ENCODE results near the gene NXT1. TPM values are rescaled to one million over a fixed set of nuclear protein-coding genes. Genes with fewer than 3 reads are reported as not detected.

NXT1 gene
- total and polyA plus RNA-seq, 9 donors: 12.5 to 19.4 (median 14.0) TPM

GRCh38 chr20:23357767-23358562, 7.4 kb downstream of the NXT1 start:
- under 1% methylated on average over 49 of the region's 71 CpGs for WGBS (ENCODE audit: insufficient coverage)
- Histone ChIP-seq H3K27me3 (ENCODE audit: control insufficient read depth, insufficient read depth, low read length) (no peaks in the 10 kb centered on the region), H3K36me3 (ENCODE audit: control insufficient read depth, insufficient read depth, low read length) (peaks cover 25% of the 10 kb centered on the region), H3K27ac (ENCODE audit: low read length) (peak overlapping the region; percentile 98), H3K4me1 (ENCODE audit: control insufficient read depth, insufficient read depth, low read length) (peaks cover 19% of the 10 kb centered on the region), H3K9me3 (replicated peaks; ENCODE audit: control insufficient read depth, low read depth, low read length) (no peaks in the 10 kb centered on the region), H3K4me3 (ENCODE audit: low read length) (peak overlapping the region; percentile 82)
- peak; percentile 100 for DNase-seq

- no peak for DNase-seq
- whole genome bisulfite sequencing (ENCODE audit: insufficient coverage): no CpG with 5 or more reads among the region's 6 CpGs
- Histone ChIP-seq H3K4me1 (ENCODE audit: control insufficient read depth, insufficient read depth, low read length) (peaks cover 25% of the 10 kb centered on the region), H3K27me3 (ENCODE audit: control insufficient read depth, insufficient read depth, low read length) (no peaks in the 10 kb centered on the region), H3K4me3 (ENCODE audit: low read length) (peak overlapping the region; percentile 82), H3K9me3 (replicated peaks; ENCODE audit: control insufficient read depth, low read depth, low read length) (no peaks in the 10 kb centered on the region), H3K27ac (ENCODE audit: low read length) (peak overlapping the region; percentile 98), H3K36me3 (ENCODE audit: control insufficient read depth, insufficient read depth, low read length) (peaks cover 25% of the 10 kb centered on the region)
Measured at GRCh38 chr20:23358563-23358906, 7.9 kb downstream of the NXT1 start.

- peaks cover 25% of the 10 kb centered on the region for H3K4me1 ChIP-seq (ENCODE audit: control insufficient read depth, insufficient read depth, low read length)
- H3K27ac ChIP-seq (ENCODE audit: low read length): no peak overlapping the region
- no peak overlapping the region for H3K4me3 ChIP-seq (ENCODE audit: low read length)
- H3K27me3 ChIP-seq (ENCODE audit: control insufficient read depth, insufficient read depth, low read length): no peaks in the 10 kb centered on the region
- H3K36me3 ChIP-seq (ENCODE audit: control insufficient read depth, insufficient read depth, low read length): peaks cover 22% of the 10 kb centered on the region
- DNase-seq: no peak
- H3K9me3 ChIP-seq (replicated peaks; ENCODE audit: control insufficient read depth, low read depth, low read length): no peaks in the 10 kb centered on the region
- WGBS (ENCODE audit: insufficient coverage): 70% methylated on average over 4 of the region's 7 CpGs
Measured at GRCh38 chr20:23358923-23359593, 8.5 kb downstream of the NXT1 start.

- Histone ChIP-seq H3K4me1 (ENCODE audit: control insufficient read depth, insufficient read depth, low read length) (peaks cover 25% of the 10 kb centered on the region), H3K9me3 (replicated peaks; ENCODE audit: control insufficient read depth, low read depth, low read length) (no peaks in the 10 kb centered on the region), H3K27me3 (ENCODE audit: control insufficient read depth, insufficient read depth, low read length) (no peaks in the 10 kb centered on the region), H3K27ac (ENCODE audit: low read length) (peak overlapping the region; percentile 93), H3K36me3 (ENCODE audit: control insufficient read depth, insufficient read depth, low read length) (peaks cover 16% of the 10 kb centered on the region), H3K4me3 (ENCODE audit: low read length) (no peak overlapping the region)
- WGBS (ENCODE audit: insufficient coverage): no CpG with 5 or more reads among the region's 1 CpG
- DNase-seq: no peak
Measured at GRCh38 chr20:23360531-23360930, 9.9 kb downstream of the NXT1 start.

GRCh38 chr20:23361119-23361475, 10.5 kb downstream of the NXT1 start:
- Histone ChIP-seq H3K27me3 (ENCODE audit: control insufficient read depth, insufficient read depth, low read length) (no peaks in the 10 kb centered on the region), H3K9me3 (replicated peaks; ENCODE audit: control insufficient read depth, low read depth, low read length) (no peaks in the 10 kb centered on the region), H3K4me3 (ENCODE audit: low read length) (peak overlapping the region; percentile 61), H3K36me3 (ENCODE audit: control insufficient read depth, insufficient read depth, low read length) (peaks cover 15% of the 10 kb centered on the region), H3K4me1 (ENCODE audit: control insufficient read depth, insufficient read depth, low read length) (peaks cover 29% of the 10 kb centered on the region), H3K27ac (ENCODE audit: low read length) (peak overlapping the region; percentile 93)
- 4% methylated on average over 6 of the region's 8 CpGs for WGBS (ENCODE audit: insufficient coverage)
- DNase-seq: no peak

- H3K4me3 ChIP-seq (ENCODE audit: low read length): peak within 1 kb of the TSS; percentile 93
- no peaks in the 10 kb centered on the region for H3K9me3 ChIP-seq (replicated peaks; ENCODE audit: control insufficient read depth, low read depth, low read length)
- H3K4me1 ChIP-seq (ENCODE audit: control insufficient read depth, insufficient read depth, low read length): peaks cover 29% of the 10 kb centered on the region
- H3K27me3 ChIP-seq (ENCODE audit: control insufficient read depth, insufficient read depth, low read length): no peaks in the 10 kb centered on the region
- DNase-seq: peak; percentile 99
- H3K27ac ChIP-seq (ENCODE audit: low read length): peak within 1 kb of the TSS; percentile 98
- peaks cover 16% of the 10 kb centered on the region for H3K36me3 ChIP-seq (ENCODE audit: control insufficient read depth, insufficient read depth, low read length)
- WGBS (ENCODE audit: insufficient coverage): under 1% methylated on average over 114 of the region's 114 CpGs
Measured at GRCh38 chr20:23361476-23362391, 11.1 kb downstream of the NXT1 start, which contains the start of gene GZF1. GZF1 (plus strand) TSS chr20:23362182; CDS start chr20:23364384, 2,202 bp downstream.

- WGBS (ENCODE audit: insufficient coverage): 4% methylated on average over 48 of the region's 50 CpGs
- Histone ChIP-seq H3K27ac (ENCODE audit: low read length) (peak overlapping the region; percentile 98), H3K4me1 (ENCODE audit: control insufficient read depth, insufficient read depth, low read length) (peaks cover 22% of the 10 kb centered on the region), H3K36me3 (ENCODE audit: control insufficient read depth, insufficient read depth, low read length) (peaks cover 16% of the 10 kb centered on the region), H3K27me3 (ENCODE audit: control insufficient read depth, insufficient read depth, low read length) (no peaks in the 10 kb centered on the region), H3K4me3 (ENCODE audit: low read length) (peak overlapping the region; percentile 93), H3K9me3 (replicated peaks; ENCODE audit: control insufficient read depth, low read depth, low read length) (no peaks in the 10 kb centered on the region)
- peak; percentile 60 for DNase-seq
Measured at GRCh38 chr20:23362392-23363256, 12.0 kb downstream of the NXT1 start.

- Histone ChIP-seq H3K36me3 (ENCODE audit: control insufficient read depth, insufficient read depth, low read length) (peaks cover 16% of the 10 kb centered on the region), H3K27ac (ENCODE audit: low read length) (peak overlapping the region; percentile 98), H3K9me3 (replicated peaks; ENCODE audit: control insufficient read depth, low read depth, low read length) (no peaks in the 10 kb centered on the region), H3K27me3 (ENCODE audit: control insufficient read depth, insufficient read depth, low read length) (no peaks in the 10 kb centered on the region), H3K4me1 (ENCODE audit: control insufficient read depth, insufficient read depth, low read length) (peaks cover 20% of the 10 kb centered on the region), H3K4me3 (ENCODE audit: low read length) (peak overlapping the region; percentile 93)
- no peak for DNase-seq
- WGBS (ENCODE audit: insufficient coverage): 63% methylated on average over 3 of the region's 4 CpGs
Measured at GRCh38 chr20:23363257-23363649, 12.7 kb downstream of the NXT1 start.

- WGBS (ENCODE audit: insufficient coverage): 94% methylated on average over 65 of the region's 65 CpGs
- no peak overlapping the region for H3K4me3 ChIP-seq (ENCODE audit: low read length)
- no peaks in the 10 kb centered on the region for H3K9me3 ChIP-seq (replicated peaks; ENCODE audit: control insufficient read depth, low read depth, low read length)
Measured at GRCh38 chr20:23365390-23366165, 15.0 kb downstream of the NXT1 start.

More at GRCh38 chr20:23365390-23366165, 15.0 kb downstream of the NXT1 start:
- Histone ChIP-seq H3K4me1 (ENCODE audit: control insufficient read depth, insufficient read depth, low read length) (peaks cover 17% of the 10 kb centered on the region), H3K27ac (ENCODE audit: low read length) (no peak overlapping the region), H3K36me3 (ENCODE audit: control insufficient read depth, insufficient read depth, low read length) (peaks cover 36% of the 10 kb centered on the region), H3K27me3 (ENCODE audit: control insufficient read depth, insufficient read depth, low read length) (no peaks in the 10 kb centered on the region)
- DNase-seq: no peak

Data from muscle of leg (tissue), 11 donors.